ENCODE data around the gene SPEF2. TPM values are rescaled to one million over a fixed set of nuclear protein-coding genes. Genes with fewer than 3 reads are reported as not detected.

Gene SPEF2
- total and polyA plus RNA-seq, 2 donors from 2014 or later, result 7.1 to 19.1 TPM

DNA sequence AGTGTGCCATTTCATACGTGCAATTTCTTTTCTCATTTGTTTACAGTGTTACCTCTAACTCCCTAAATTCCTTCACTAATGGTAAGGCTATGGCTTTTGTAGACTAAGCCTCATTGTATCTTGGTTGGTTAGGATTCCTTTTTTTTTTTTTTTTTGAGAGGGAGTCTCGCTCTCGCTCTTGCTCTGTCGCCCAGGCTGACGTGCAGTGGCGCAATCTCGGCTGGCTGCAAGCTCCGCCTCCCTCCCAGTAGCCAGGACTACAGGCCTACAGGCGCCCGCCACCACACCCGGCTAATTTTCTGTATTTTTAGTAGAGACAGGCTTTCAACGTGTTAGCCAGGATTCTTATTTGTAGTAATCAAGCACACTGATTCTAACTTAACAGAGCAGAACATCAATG lies 57.7 kb downstream of the SPEF2 start:
- Histone ChIP-seq H3K36me3 (ENCODE audit: control insufficient read depth in 2 of 3, insufficient read depth in 3 of 3, low read length in 3 of 3) (no peaks in the 10 kb centered on the region), H3K9ac (ENCODE audit: low read length in 3 of 3) (no peak overlapping the region), H3K27me3 (ENCODE audit: control insufficient read depth, insufficient read depth, low read length) (no peaks in the 10 kb centered on the region), H3K4me3 (ENCODE audit: low read length in 3 of 3) (no peak overlapping the region), H3K9me3 (ENCODE audit: control insufficient read depth in 2 of 3, insufficient read depth in 1 of 3, low read length in 3 of 3) (no peaks in the 10 kb centered on the region), H3K4me1 (ENCODE audit: control insufficient read depth in 2 of 3, insufficient read depth in 2 of 3, low read depth in 1 of 3, low read length in 3 of 3) (no peaks in the 10 kb centered on the region), H3K27ac (ENCODE audit: low read depth in 2 of 2, low read length in 2 of 2) (no peak overlapping the region)
- FAIRE-seq, result no peak
- intact Hi-C loops (cut with DNase I), result no loop called here
- no peak for DNase-seq
- TF ChIP-seq, protein P1, sequence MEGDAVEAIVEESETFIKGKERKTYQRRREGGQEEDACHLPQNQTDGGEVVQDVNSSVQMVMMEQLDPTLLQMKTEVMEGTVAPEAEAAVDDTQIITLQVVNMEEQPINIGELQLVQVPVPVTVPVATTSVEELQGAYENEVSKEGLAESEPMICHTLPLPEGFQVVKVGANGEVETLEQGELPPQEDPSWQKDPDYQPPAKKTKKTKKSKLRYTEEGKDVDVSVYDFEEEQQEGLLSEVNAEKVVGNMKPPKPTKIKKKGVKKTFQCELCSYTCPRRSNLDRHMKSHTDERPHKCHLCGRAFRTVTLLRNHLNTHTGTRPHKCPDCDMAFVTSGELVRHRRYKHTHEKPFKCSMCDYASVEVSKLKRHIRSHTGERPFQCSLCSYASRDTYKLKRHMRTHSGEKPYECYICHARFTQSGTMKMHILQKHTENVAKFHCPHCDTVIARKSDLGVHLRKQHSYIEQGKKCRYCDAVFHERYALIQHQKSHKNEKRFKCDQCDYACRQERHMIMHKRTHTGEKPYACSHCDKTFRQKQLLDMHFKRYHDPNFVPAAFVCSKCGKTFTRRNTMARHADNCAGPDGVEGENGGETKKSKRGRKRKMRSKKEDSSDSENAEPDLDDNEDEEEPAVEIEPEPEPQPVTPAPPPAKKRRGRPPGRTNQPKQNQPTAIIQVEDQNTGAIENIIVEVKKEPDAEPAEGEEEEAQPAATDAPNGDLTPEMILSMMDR (IDR thresholded peaks at IDR 0.05; ENCODE audit: borderline replicate concordance, extremely low read depth, insufficient read depth), result no peak

GRCh38 chr5:35677878-35678277 lies 60.2 kb downstream of the SPEF2 start:
- Histone ChIP-seq H3K36me3 (ENCODE audit: control insufficient read depth in 2 of 3, insufficient read depth in 3 of 3, low read length in 3 of 3) (no peaks in the 10 kb centered on the region), H3K27ac (ENCODE audit: low read depth in 2 of 2, low read length in 2 of 2) (no peak overlapping the region), H3K27me3 (ENCODE audit: control insufficient read depth, insufficient read depth, low read length) (no peaks in the 10 kb centered on the region), H3K9ac (ENCODE audit: low read length in 3 of 3) (no peak overlapping the region), H3K4me1 (ENCODE audit: control insufficient read depth in 2 of 3, insufficient read depth in 2 of 3, low read depth in 1 of 3, low read length in 3 of 3) (no peaks in the 10 kb centered on the region), H3K9me3 (ENCODE audit: control insufficient read depth in 2 of 3, insufficient read depth in 1 of 3, low read length in 3 of 3) (no peaks in the 10 kb centered on the region), H3K4me3 (ENCODE audit: low read length in 3 of 3) (no peak overlapping the region)
- DNase-seq (no peak), FAIRE-seq (no peak)
- intact Hi-C loops (cut with DNase I), result no loop called here
- TF ChIP-seq, protein P1 (IDR thresholded peaks at IDR 0.05; ENCODE audit: borderline replicate concordance, extremely low read depth, insufficient read depth), result no peak

DNA sequence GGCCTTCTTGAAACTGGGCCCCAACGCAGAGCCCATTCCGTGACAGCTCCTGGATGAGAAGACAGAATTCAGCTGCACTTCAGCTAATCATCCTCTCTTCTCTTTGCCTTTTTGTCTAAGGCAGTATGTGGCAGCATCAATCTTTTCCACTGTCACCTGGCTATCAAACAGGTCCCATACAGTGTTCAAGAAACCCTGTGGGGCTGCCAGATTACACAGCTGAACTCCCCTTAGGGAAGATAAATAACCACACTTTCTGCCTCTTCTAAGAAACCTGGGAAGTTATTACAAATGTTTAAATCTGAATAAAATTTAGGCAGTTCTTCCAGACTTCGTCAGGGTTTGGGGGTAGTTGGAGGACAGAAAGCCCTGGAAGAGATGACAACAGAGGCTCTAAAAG lies 61.0 kb downstream of the SPEF2 start:
- H3K27ac ChIP-seq (ENCODE audit: low read depth in 2 of 2, low read length in 2 of 2), result no peak overlapping the region
- no peak overlapping the region for H3K9ac ChIP-seq (ENCODE audit: low read length in 3 of 3)
- H3K4me1 ChIP-seq (ENCODE audit: control insufficient read depth in 2 of 3, insufficient read depth in 2 of 3, low read depth in 1 of 3, low read length in 3 of 3), result no peaks in the 10 kb centered on the region
- intact Hi-C loops (cut with DNase I), result no loop called here
- no peaks in the 10 kb centered on the region for H3K36me3 ChIP-seq (ENCODE audit: control insufficient read depth in 2 of 3, insufficient read depth in 3 of 3, low read length in 3 of 3)
- no peak for DNase-seq
- H3K27me3 ChIP-seq (ENCODE audit: control insufficient read depth, insufficient read depth, low read length), result no peaks in the 10 kb centered on the region
- TF ChIP-seq, protein P1 (IDR thresholded peaks at IDR 0.05; ENCODE audit: borderline replicate concordance, extremely low read depth, insufficient read depth), result no peak
- H3K9me3 ChIP-seq (ENCODE audit: control insufficient read depth in 2 of 3, insufficient read depth in 1 of 3, low read length in 3 of 3), result no peaks in the 10 kb centered on the region
- no peak for FAIRE-seq
- H3K4me3 ChIP-seq (ENCODE audit: low read length in 3 of 3), result no peak overlapping the region

- FAIRE-seq (no peak), DNase-seq (no peak)
- Histone ChIP-seq H3K9ac (ENCODE audit: low read length in 3 of 3) (no peak overlapping the region), H3K36me3 (ENCODE audit: control insufficient read depth in 2 of 3, insufficient read depth in 3 of 3, low read length in 3 of 3) (no peaks in the 10 kb centered on the region), H3K27ac (ENCODE audit: low read depth in 2 of 2, low read length in 2 of 2) (no peak overlapping the region), H3K9me3 (ENCODE audit: control insufficient read depth in 2 of 3, insufficient read depth in 1 of 3, low read length in 3 of 3) (no peaks in the 10 kb centered on the region), H3K27me3 (ENCODE audit: control insufficient read depth, insufficient read depth, low read length) (no peaks in the 10 kb centered on the region), H3K4me1 (ENCODE audit: control insufficient read depth in 2 of 3, insufficient read depth in 2 of 3, low read depth in 1 of 3, low read length in 3 of 3) (no peaks in the 10 kb centered on the region), H3K4me3 (ENCODE audit: low read length in 3 of 3) (no peak overlapping the region)
- TF ChIP-seq, protein P1 (IDR thresholded peaks at IDR 0.05; ENCODE audit: borderline replicate concordance, extremely low read depth, insufficient read depth), result no peak
- intact Hi-C loops (cut with DNase I), result no loop called here
These were observed 61.7 kb downstream of the SPEF2 start for GRCh38 chr5:35679357-35679756.

All from kidney (tissue), 14 donors.